ENCODE results near the gene CCNYL1.
"Not testable (repeated sequence)": the region's sequence is repeated elsewhere in the genome, so short reads cannot be mapped to it uniquely, and the experiment has no call there.

CCNYL1 gene

DNA sequence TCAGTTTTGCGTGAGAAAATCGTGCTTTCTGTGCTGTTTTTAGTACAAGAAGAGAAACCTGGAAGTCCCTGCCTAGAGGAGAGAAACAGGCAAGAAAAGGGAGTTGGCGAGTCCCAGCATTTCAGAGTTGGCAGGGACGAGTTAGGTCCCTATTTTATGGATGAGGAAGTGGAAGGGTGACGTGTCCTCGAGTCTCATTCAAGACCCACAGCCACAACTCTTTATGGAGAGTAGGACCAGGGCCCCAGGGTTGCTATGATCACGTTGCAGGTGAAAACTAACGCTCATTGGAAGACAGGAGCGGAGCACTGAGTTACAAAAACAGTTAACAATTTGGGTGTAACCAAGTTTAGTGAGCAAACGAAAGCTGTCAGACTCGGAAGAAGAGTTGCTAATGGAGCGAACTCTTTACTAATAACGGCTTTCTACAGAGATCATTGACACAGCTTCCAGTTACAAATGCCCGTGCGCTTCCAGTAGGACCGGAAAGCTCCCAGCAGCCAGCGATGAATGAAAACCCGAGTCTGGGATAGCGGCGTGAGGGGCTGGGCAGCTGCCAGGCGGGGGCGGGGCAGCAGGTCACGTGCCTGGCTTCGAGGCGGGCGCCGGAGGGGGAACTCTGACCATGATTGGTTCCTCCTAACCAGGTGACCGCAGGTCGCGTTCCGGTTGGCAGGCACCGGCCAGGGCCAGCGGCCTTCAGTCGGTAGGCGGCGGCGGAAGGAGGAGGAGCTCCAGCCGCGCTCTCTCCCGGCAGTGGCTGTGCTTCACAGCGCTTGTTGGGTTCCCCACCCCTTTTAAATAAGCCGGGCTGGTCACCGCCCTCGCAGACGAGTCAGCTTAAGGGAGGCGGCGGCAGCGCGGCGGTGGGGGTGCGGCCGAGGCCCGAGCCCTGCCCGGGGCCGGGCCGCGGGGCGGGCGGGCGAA is at the start of gene CCNYL1:
CCNYL1 (plus strand) TSS at position 827 of the 927 bp plus-strand sequence. CDS start 257 bp downstream, outside the sequence.
- peak; percentile 97 to 98 for DNase-seq (ENCODE audit: extremely low read depth in 1 of 2, low read depth in 1 of 2)

- DNase-seq (ENCODE audit: extremely low read depth in 1 of 2, low read depth in 1 of 2): no peak
Observed at GRCh38 chr2:207662203-207662602, 49.2 kb upstream of the CCNYL1 start.

- DNase-seq (ENCODE audit: extremely low read depth in 1 of 2, low read depth in 1 of 2): no peak
Observed at GRCh38 chr2:207663870-207664545, 47.4 kb upstream of the CCNYL1 start.

GRCh38 chr2:207670887-207671286 is 40.6 kb upstream of the CCNYL1 start:
- DNase-seq (ENCODE audit: extremely low read depth in 1 of 2, low read depth in 1 of 2): no peak

GRCh38 chr2:207673431-207673830 is 38.0 kb upstream of the CCNYL1 start:
- DNase-seq (ENCODE audit: extremely low read depth in 1 of 2, low read depth in 1 of 2): no peak

GRCh38 chr2:207674266-207674774 is 37.1 kb upstream of the CCNYL1 start:
- DNase-seq (ENCODE audit: extremely low read depth in 1 of 2, low read depth in 1 of 2): no peak

- no peak for DNase-seq (ENCODE audit: extremely low read depth in 1 of 2, low read depth in 1 of 2)
Observed at GRCh38 chr2:207674826-207675225, 36.6 kb upstream of the CCNYL1 start.

DNA sequence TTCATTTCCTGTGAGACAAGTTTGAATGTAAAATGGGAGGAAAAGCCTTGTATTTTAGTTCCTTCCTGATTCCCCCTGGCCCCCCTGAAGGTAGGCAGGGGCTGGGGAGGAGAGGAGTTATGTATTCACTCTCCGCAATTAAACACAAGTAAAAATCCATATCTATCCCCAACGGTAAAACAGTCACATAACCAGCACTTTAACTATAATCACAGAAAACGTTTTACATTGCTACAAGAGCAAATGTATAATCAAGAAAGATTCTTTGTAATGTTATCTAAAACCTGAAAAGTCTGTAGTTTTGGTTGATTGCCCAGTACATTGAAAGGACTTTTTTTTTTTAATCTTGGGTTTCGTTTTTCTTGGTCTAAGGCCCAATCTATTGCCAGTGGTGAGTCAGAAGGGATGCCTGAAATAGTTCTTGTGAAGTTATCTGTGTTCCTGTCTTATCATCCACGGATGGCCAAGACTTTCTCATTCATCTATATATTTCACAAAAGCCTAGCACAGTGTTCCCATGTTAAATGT is 34.5 kb upstream of the CCNYL1 start:
- no peak for DNase-seq (ENCODE audit: extremely low read depth in 1 of 2, low read depth in 1 of 2)

GRCh38 chr2:207681431-207681830 is 30.0 kb upstream of the CCNYL1 start:
- no peak for DNase-seq (ENCODE audit: extremely low read depth in 1 of 2, low read depth in 1 of 2)

DNA sequence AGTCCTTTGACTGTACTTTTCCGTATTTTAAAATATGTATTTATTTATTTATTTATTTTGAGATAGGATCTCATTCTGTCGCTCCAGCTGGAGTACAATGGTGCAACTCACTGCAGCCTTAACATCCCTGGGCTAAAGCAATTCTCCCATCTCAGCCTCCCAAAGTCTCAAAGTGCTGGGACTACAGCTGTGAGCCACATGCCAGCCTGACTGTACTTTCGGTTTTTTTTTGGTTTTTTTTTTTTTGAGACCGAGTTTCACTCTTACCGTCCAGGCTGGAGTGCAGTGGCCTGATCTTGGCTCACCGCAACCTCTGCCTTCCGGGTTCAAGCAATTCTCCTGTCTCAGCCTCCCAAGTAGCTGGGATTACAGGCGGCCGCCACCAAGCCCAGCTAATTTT is 28.9 kb upstream of the CCNYL1 start:
- DNase-seq (ENCODE audit: extremely low read depth in 1 of 2, low read depth in 1 of 2): no peak

- DNase-seq (ENCODE audit: extremely low read depth in 1 of 2, low read depth in 1 of 2): no peak
Observed at GRCh38 chr2:207683438-207683837, 28.0 kb upstream of the CCNYL1 start.

GRCh38 chr2:207683879-207684627 is 27.4 kb upstream of the CCNYL1 start:
- no peak for DNase-seq (ENCODE audit: extremely low read depth in 1 of 2, low read depth in 1 of 2)

GRCh38 chr2:207686812-207687211 is 24.6 kb upstream of the CCNYL1 start:
- DNase-seq (ENCODE audit: extremely low read depth in 1 of 2, low read depth in 1 of 2): no peak

DNA sequence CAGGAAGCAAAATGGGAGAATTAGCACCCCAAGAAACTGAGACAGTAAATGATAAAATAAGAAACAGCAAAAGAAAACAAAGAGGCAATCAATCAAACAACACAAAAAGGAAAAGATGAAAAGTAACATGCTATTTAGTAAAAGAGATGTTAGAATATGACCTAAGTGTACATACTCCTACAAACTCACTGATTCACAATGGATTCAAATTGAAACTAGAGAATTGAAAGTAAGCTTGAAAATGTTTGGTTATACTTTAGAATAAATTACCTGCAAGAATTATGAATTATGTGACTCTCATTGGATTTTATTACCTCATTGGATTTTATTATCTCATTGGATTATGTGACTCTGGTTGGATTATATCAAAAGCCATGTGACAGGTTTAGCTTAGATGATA is 22.8 kb upstream of the CCNYL1 start:
- no peak for DNase-seq (ENCODE audit: extremely low read depth in 1 of 2, low read depth in 1 of 2)

GRCh38 chr2:207690845-207691461 is 20.5 kb upstream of the CCNYL1 start:
- not testable (repeated sequence) for DNase-seq (ENCODE audit: extremely low read depth in 1 of 2, low read depth in 1 of 2)

DNA sequence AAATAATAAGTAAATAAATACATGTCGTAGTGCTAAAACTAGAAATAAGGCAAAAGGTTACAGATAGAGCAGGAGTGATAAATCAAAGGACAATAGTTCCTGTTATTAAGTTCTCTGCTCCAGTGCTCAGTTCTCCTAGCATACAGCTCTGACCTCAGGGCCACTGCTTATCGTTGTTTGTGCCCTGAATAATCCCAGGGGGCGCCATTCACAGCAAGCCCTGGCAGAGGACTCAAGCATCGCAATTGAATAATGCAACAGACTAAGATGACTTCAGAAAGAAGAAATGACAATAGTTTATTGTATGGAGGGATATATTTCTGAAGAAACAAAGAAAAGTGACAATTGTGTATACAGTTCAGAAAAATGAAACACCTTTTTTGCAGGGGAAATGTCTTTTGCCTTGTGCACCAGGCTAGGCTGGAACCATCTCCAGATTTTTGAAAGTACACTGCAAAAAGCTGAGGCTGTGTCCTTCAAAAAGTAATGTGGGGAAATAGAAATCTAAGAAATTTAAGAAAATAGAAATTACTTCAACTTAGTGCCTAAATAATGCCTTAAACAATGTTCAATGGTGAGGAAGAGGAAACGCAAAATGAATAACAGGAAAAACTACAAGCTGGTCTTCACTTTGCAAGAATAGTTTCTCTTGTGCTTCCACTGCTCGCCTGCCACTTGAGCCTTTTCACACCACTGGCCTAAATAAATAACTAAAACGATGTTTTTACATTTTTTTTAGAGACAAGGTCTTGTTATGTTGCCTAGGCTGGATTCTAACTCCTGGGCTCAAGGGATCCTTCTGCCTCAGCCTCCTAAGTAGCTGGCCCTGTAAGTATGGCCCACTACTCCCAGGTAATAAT is 19.0 kb upstream of the CCNYL1 start:
- peak in 1 of 2 donors; percentile 14 for DNase-seq (ENCODE audit: extremely low read depth in 1 of 2, low read depth in 1 of 2)

DNA sequence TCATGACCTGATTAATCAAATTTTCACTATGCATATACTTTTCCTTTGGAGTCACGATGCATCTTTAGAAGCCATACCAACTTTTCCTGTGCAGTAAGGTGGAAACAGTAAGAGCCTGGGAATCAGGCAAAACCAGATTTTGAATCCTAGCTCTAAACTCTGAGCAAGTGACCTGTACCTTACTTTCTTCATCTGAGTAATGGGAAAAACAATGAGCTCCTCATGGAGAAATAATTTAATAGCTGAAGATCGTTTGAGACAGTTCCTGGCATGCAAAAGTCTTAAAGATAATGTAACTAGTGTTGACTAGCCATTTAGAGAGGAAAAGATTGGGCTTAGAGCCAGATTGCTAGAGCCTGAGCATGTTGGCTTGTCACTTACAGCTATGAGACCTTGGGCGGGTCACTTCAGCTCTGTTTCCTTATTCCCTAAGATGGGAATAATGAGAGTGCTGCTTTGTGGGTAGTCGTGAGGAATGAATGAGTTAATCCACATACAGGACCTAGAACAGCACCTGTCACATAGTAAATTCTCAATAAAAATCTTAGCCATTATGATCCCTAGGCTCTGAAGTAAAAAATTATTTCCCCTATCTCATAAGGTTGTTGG is 17.7 kb upstream of the CCNYL1 start:
- no peak for DNase-seq (ENCODE audit: extremely low read depth in 1 of 2, low read depth in 1 of 2)

DNA sequence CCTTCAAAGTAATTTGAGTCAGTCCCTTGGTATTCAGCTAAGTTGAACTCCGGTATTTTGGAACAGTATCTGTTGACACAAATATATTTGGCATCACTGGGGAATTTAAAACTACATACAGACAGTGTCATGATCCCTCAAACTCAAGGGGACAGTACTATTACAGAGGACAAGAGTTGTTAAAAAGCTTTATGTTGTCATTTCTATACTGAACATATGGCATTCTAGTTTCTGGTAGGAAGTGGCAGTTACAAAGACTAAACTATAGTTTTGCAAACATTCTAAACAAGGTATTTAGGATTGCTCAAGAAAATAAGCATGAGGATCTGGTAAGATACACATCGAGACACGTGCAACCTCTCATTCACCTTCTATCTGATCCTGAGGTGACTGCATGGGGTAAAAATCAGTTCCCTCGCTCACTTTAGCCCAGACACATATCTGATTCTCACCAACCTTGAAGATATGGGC is 16.6 kb upstream of the CCNYL1 start:
- no peak for DNase-seq (ENCODE audit: extremely low read depth in 1 of 2, low read depth in 1 of 2)

DNA sequence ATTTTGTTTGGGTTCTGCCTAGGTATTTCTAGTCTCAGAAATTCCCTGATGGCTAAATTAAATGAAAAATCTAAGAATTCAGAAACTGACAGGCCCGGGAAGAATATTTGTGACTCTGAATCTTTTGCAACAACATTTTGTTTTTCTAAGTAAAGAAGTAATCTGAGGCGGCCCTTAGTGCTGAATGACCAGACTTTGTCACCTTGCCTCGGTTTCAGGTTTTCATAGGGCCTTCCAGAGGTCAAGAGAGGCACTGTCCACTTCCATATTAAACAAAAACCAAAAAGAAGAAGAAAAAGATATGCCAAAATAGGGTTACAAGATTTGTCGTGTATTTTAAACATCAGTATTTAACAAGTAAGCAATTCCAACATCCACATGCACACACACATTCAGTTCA is 16.1 kb upstream of the CCNYL1 start:
- no peak for DNase-seq (ENCODE audit: extremely low read depth in 1 of 2, low read depth in 1 of 2)

Data from stimulated activated CD8-positive, alpha-beta memory T cell treated with anti-CD3 and anti-CD28 coated beads, Interleukin-7, amount 100 ng/mL, for 48 hours (primary cell).